Pancreas (tissue), 10 donors: ENCODE measurements around the gene CNOT4. TPM values are rescaled to one million over a fixed set of nuclear protein-coding genes. Genes with fewer than 3 reads are reported as not detected.
A peak's percentile ranks its signal among the peaks of the same experiment; 100 is the strongest.
"Not testable (repeated sequence)": the region's sequence is repeated elsewhere in the genome, so short reads cannot be mapped to it uniquely, and the experiment has no call there.

Experiments used
- ATAC-seq, 4 donors: fragments of 200-7000 bp; cut with Tn5 transposase; one replicate each; pipeline versions ENCODE4 v1.8.0 to v1.9.1; 2020; ENCODE audit warnings: mild to moderate bottlenecking in 4 of 4, moderate library complexity in 4 of 4
- DNase-seq, 6 donors: peaks; one replicate each; pipeline ENCODE4 v3.0.0-alpha.2; 2020
- FAIRE-seq: peaks from 2 replicates; lab custom pipeline; 2012; peaks lifted over from hg19 to GRCh38; lab: Jason Lieb, UNC
- H3K27ac ChIP-seq, 4 donors: fragments of 200-600 bp; sonication (generic); 1 replicate in 3 of 4; 2 replicates in 1 of 4; pipeline versions ENCODE4 v1.5.0 to v1.8.0; 2020
- H3K27me3 ChIP-seq, 4 donors: fragments of 200-600 bp; one replicate each; pipeline ENCODE4 v1.8.0; 2021
- H3K36me3 ChIP-seq, 3 donors: fragments of 200-600 bp; sonication (generic) in 1 of 3; one replicate each; pipeline versions ENCODE4 v1.5.0 to v1.8.0; 2020 to 2021
- H3K4me1 ChIP-seq, 3 donors: fragments of 200-600 bp; one replicate each; pipeline ENCODE4 v1.8.0; 2021
- H3K4me3 ChIP-seq, 4 donors: fragments of 200-600 bp; sonication (generic) in 2 of 4; one replicate each; pipeline versions ENCODE4 v1.5.0 to v1.8.0; 2020 to 2021
- H3K9me3 ChIP-seq, 4 donors: fragments of 200-600 bp; one replicate each; pipeline ENCODE4 v1.8.0; 2021
- CTCF ChIP-seq, 4 donors: fragments of 200-600 bp; sonication (generic) in 3 of 4; IDR thresholded peaks; one replicate each; pipeline versions ENCODE4 v1.5.0 to v1.8.0; 2021; ENCODE audit warnings: antibody characterized with exemption in 4 of 4
- WGBS, 2 donors: extraction: QIAGEN DNeasy Blood & Tissue Kit; methylation state at CpG; one replicate each; pipeline ENCODE4 v1.1.7; 2013; 5-methylcytosine and 5-hydroxymethylcytosine counted together
- intact Hi-C, 3 donors: fragments of 100-400 bp; cut with DNase I; formaldehyde crosslinking; loops; one replicate each; pipeline versions ENCODE4 v1.11.1 to v1.14.2; 2022
- polyA plus RNA-seq, 2 donors: library from polyadenylated mRNA; stranded (reverse); fragments of 200-250 nt; gene quantifications; one replicate each; pipeline ENCODE4 v1.2.3, GENCODE V29; 2013
- total RNA-seq, 6 donors: library from RNA; stranded (reverse); fragmentation: NEBNext Ultra II Directional in 4 of 6; extraction: Animal tissue kit (Norgen Biotek cat#: 25700) in 4 of 6; gene quantifications; one replicate each; pipeline versions ENCODE4 v1.2.1 to v1.2.4, GENCODE V29; 2021 to 2023
- donor health status: healthy with polysubstance abuse.
- donor health status: DM: no; HTN: no; CAD: no; lungs with moderate emphysema.
- donor health status: DM: no; HTN: no; CAD: no.
- donor health status: control.
- donor health status: control.
- donor health status: Bipolar disorder and iron deficiency.
- donor health status: DM: yes; HTN: yes; CAD: no.
- donor health status: DM: no; HTN: no; CAD: no.
- donor health status: DM: no; HTN: no; CAD: no.
- donor health status: DM: yes; HTN: yes; CAD: no.

CNOT4 gene
- total and polyA plus RNA-seq, 8 donors, result 5.5 to 15.0 (median 10.3) TPM

DNA sequence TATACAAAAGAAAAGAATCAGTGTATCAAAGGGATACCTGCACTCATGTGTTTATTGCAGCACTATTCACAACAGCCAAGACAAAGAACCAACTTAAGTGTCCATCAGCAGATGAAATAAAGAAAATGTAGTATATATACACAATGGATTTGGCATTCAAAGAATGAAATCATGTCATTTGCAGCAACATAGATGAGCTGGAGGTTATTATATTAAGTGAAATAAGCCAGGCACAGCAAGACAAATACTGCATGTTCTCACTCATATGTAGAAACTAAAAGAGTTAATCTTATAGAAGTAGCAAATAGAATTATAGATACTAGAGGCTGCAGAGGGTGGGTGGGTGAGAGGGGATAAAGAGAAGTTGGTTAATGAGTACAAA, 28.3 kb downstream of the CNOT4 start:
- no peaks in the 10 kb centered on the region for H3K4me1 ChIP-seq
- H3K27me3 ChIP-seq, result no peaks in the 10 kb centered on the region
- no peak overlapping the region for H3K27ac ChIP-seq
- FAIRE-seq (no peak), ATAC-seq (no peak), DNase-seq (no peak)
- no peak for TF ChIP-seq CTCF (IDR thresholded peaks at IDR 0.05)
- intact Hi-C loops, result no loop called here
- no peaks in the 10 kb centered on the region for H3K9me3 ChIP-seq
- no peaks in the 10 kb centered on the region for H3K36me3 ChIP-seq
- no peak overlapping the region for H3K4me3 ChIP-seq

GRCh38 chr7:135480966-135481597, 28.8 kb downstream of the CNOT4 start:
- Histone ChIP-seq H3K4me1 (no peaks in the 10 kb centered on the region), H3K27ac (no peak overlapping the region), H3K9me3 (no peaks in the 10 kb centered on the region), H3K4me3 (no peak overlapping the region), H3K27me3 (no peaks in the 10 kb centered on the region), H3K36me3 (no peaks in the 10 kb centered on the region)
- no peak for TF ChIP-seq CTCF (IDR thresholded peaks at IDR 0.05)
- DNase-seq, result no peak
- intact Hi-C loops, result no loop called here
- no peak for FAIRE-seq
- WGBS, 2 donors, result 72 to 82% methylated on average over 3 of the region's 3 CpGs
- ATAC-seq, result no peak

GRCh38 chr7:135475521-135475920, 34.4 kb downstream of the CNOT4 start:
- Histone ChIP-seq H3K36me3 (no peaks in the 10 kb centered on the region), H3K27ac (no peak overlapping the region), H3K4me1 (no peaks in the 10 kb centered on the region), H3K9me3 (no peaks in the 10 kb centered on the region), H3K27me3 (no peaks in the 10 kb centered on the region), H3K4me3 (no peak overlapping the region)
- WGBS, 2 donors, result 98 to 100% methylated on average over 4 of the region's 4 CpGs
- intact Hi-C loops, result no loop called here
- DNase-seq, result no peak
- no peak for FAIRE-seq
- TF ChIP-seq CTCF (IDR thresholded peaks at IDR 0.05), result no peak
- ATAC-seq, result no peak

DNA sequence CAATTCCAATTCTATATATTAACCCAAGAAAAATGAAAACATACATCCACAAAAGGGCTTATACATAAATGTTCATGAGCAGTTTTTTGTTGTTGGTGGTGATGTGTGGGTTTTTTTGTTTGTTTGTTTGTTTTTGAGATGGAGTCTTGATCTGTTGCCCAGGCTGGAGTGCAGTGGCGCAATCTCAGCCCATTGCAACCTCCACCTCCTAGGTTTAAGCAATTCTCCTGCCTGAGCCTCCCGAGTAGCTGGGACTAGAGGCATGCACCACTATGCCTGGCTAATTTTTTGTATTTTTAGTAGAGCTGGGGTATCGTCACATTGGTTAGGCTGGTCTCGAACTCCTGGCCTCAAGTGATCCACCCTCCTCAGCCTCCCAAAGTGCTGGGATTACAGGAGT, 40.2 kb downstream of the CNOT4 start:
- WGBS, 2 donors, result 91 to 94% methylated on average over 4 of the region's 4 CpGs
- ATAC-seq, H3K4me3 ChIP-seq, H3K36me3 ChIP-seq, intact Hi-C loops, H3K27me3 ChIP-seq, H3K9me3 ChIP-seq, DNase-seq, FAIRE-seq, H3K27ac ChIP-seq: not testable (repeated sequence)
- peaks cover 4 to 12% (median 7%) of the 10 kb centered on the region in 3 donors for H3K4me1 ChIP-seq

DNA sequence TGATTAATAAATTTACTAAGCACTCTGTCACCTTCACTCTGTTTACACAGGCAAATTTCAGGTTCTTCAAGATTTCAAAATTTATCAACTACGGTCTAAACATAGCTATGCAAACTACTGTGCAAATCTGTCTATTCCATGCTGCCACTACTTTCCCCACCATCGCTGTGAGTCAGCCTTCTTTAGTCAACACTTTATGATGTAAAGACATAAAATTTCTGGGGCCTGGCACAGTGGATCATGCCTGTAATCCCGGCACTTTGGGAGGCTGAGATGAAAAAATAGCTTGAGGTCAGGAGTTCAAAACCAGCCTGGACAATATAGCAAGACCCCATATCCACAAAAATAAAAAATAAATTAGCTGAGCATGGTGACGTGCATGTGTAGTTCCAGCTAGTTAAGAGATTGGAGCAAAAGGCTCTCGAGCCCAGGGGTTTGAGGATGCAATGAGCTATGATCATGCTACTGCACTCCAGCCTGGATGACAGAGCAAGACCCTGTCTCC, 42.6 kb downstream of the CNOT4 start:
- ATAC-seq, result peak; percentile 60 to 78 (median 71)
- DNase-seq, result peak in 1 of 6 donors; percentile 22
- Histone ChIP-seq H3K36me3 (no peaks in the 10 kb centered on the region), H3K27me3 (no peaks in the 10 kb centered on the region), H3K27ac (no peak overlapping the region), H3K4me3 (no peak overlapping the region), H3K4me1 (peaks cover 4 to 12% (median 9%) of the 10 kb centered on the region in 3 donors), H3K9me3 (no peaks in the 10 kb centered on the region)
- 59% methylated on average over 5 of the region's 5 CpGs for WGBS, 2 donors
- TF ChIP-seq CTCF (IDR thresholded peaks at IDR 0.05), result no peak
- FAIRE-seq, result no peak
- intact Hi-C loops, result no loop called here
